HAP-1 (cell line): ENCODE measurements around the gene NFKB2.
A peak's percentile ranks its signal among the peaks of the same experiment; 100 is the strongest.

Source experiments
- DNase-seq, 2 experiments: peaks; one replicate each; pipeline ENCODE4 v3.0.0-alpha.2; 2016 to 2020; ENCODE audit warnings: low spot score in 2 of 2
- H3K27me3 ChIP-seq: fragments of 250-450 bp; sonication (Bioruptor Pico); 2 replicates; pipeline ENCODE4 v1.5.1; 2020; ENCODE audit warnings: low read depth, mild to moderate bottlenecking, moderate library complexity
- H3K36me3 ChIP-seq: fragments of 250-450 bp; sonication (Bioruptor Pico); replicated peaks from 2 replicates; pipeline ENCODE4 v1.5.1; 2020; ENCODE audit warnings: mild to moderate bottlenecking
- H3K4me1 ChIP-seq: fragments of 250-450 bp; sonication (Bioruptor Pico); 2 replicates; pipeline ENCODE4 v1.5.1; 2020; ENCODE audit warnings: mild to moderate bottlenecking
- H3K4me3 ChIP-seq: fragments of 250-450 bp; sonication (Bioruptor Pico); 2 replicates; pipeline ENCODE4 v1.5.1; 2020; ENCODE audit warnings: mild to moderate bottlenecking, moderate library complexity
- H3K9me3 ChIP-seq: fragments of 250-450 bp; sonication (Bioruptor Pico); 2 replicates; pipeline ENCODE4 v1.5.1; 2020; ENCODE audit warnings: mild to moderate bottlenecking, moderate library complexity
- in situ Hi-C: fragments of 300-500 bp; cut with MboI; formaldehyde crosslinking; loops from 3 replicates; pipeline ENCODE4 v1.14.3; 2020; ENCODE audit warnings: low sequenced_read_pairs, inconsistent platforms, mixed read lengths

Gene NFKB2

GRCh38 chr10:102395400-102396316, at the start of gene NFKB2:
TSS of gene NFKB2 (plus strand) at chr10:102395705. CDS start at chr10:102395960, 255 bp downstream.
- no peaks in the 10 kb centered on the region for H3K27me3 ChIP-seq
- in situ Hi-C loops, result no loop called here
- DNase-seq, result peak; percentile 81 to 92
- H3K9me3 ChIP-seq, result no peaks in the 10 kb centered on the region
- peaks cover 27% of the 10 kb centered on the region for H3K4me1 ChIP-seq
- H3K36me3 ChIP-seq, result peaks cover 32% of the 10 kb centered on the region; the same call in 1 of the 2 replicates
- H3K4me3 ChIP-seq, result peak within 1 kb of the TSS; percentile 86

GRCh38 chr10:102347236-102347828, 48.2 kb upstream of the NFKB2 start:
- peaks cover 22% of the 10 kb centered on the region for H3K36me3 ChIP-seq
- no peak overlapping the region for H3K4me3 ChIP-seq
- peak; percentile 30 to 59 for DNase-seq
- no peaks in the 10 kb centered on the region for H3K27me3 ChIP-seq
- in situ Hi-C loops, result no loop called here
- peaks cover 11% of the 10 kb centered on the region for H3K4me1 ChIP-seq
- H3K9me3 ChIP-seq, result no peaks in the 10 kb centered on the region

GRCh38 chr10:102352066-102352715, 43.3 kb upstream of the NFKB2 start:
- in situ Hi-C loops, result loop anchor here (5.0 to 10.0 kb wide), 2 partner anchors 125 to 187 kb away; partner anchors contain the start of gene ELOVL3
- Histone ChIP-seq H3K4me1 (no peaks in the 10 kb centered on the region), H3K9me3 (no peaks in the 10 kb centered on the region), H3K36me3 (peaks cover 48% of the 10 kb centered on the region), H3K27me3 (no peaks in the 10 kb centered on the region), H3K4me3 (no peak overlapping the region)
- peak; percentile 15 to 84 for DNase-seq

- H3K9me3 ChIP-seq, result no peaks in the 10 kb centered on the region
- peaks cover 62% of the 10 kb centered on the region for H3K36me3 ChIP-seq
- in situ Hi-C loops, result loop anchor here (5.0 to 10.0 kb wide), 2 partner anchors 127 to 190 kb away; partner anchors contain the start of gene ELOVL3
- DNase-seq, result no peak
- H3K4me3 ChIP-seq, result no peak overlapping the region
- no peaks in the 10 kb centered on the region for H3K27me3 ChIP-seq
- no peaks in the 10 kb centered on the region for H3K4me1 ChIP-seq
These were observed 41.1 kb upstream of the NFKB2 start for GRCh38 chr10:102354451-102354850.

GRCh38 chr10:102358712-102359382, 36.7 kb upstream of the NFKB2 start:
- no peaks in the 10 kb centered on the region for H3K4me1 ChIP-seq
- H3K27me3 ChIP-seq, result no peaks in the 10 kb centered on the region
- no peak for DNase-seq
- in situ Hi-C loops, result loop anchor here (10.0 kb wide), 1 partner anchor 194 kb away; no protein-coding TSS in a partner anchor
- no peak overlapping the region for H3K4me3 ChIP-seq
- peaks cover 65% of the 10 kb centered on the region for H3K36me3 ChIP-seq
- no peaks in the 10 kb centered on the region for H3K9me3 ChIP-seq

- in situ Hi-C loops, result no loop called here
These were observed 28.1 kb upstream of the NFKB2 start for GRCh38 chr10:102367441-102367840.

GRCh38 chr10:102368077-102368476, 27.4 kb upstream of the NFKB2 start:
- Histone ChIP-seq H3K4me3 (no peak overlapping the region), H3K27me3 (no peaks in the 10 kb centered on the region), H3K9me3 (no peaks in the 10 kb centered on the region), H3K36me3 (peaks cover 82% of the 10 kb centered on the region), H3K4me1 (no peaks in the 10 kb centered on the region)
- in situ Hi-C loops, result no loop called here
- DNase-seq, result no peak

More at GRCh38 chr10:102367441-102367840, 28.1 kb upstream of the NFKB2 start:
- Histone ChIP-seq H3K9me3 (no peaks in the 10 kb centered on the region), H3K27me3 (no peaks in the 10 kb centered on the region), H3K4me3 (no peak overlapping the region), H3K36me3 (peaks cover 82% of the 10 kb centered on the region), H3K4me1 (no peaks in the 10 kb centered on the region)
- no peak for DNase-seq

GRCh38 chr10:102371295-102371694, 24.2 kb upstream of the NFKB2 start:
- in situ Hi-C loops, result no loop called here
- no peak overlapping the region for H3K4me3 ChIP-seq
- no peaks in the 10 kb centered on the region for H3K27me3 ChIP-seq
- H3K4me1 ChIP-seq, result no peaks in the 10 kb centered on the region
- no peak for DNase-seq
- peaks cover 77% of the 10 kb centered on the region for H3K36me3 ChIP-seq
- H3K9me3 ChIP-seq, result no peaks in the 10 kb centered on the region

GRCh38 chr10:102375250-102375649, 20.3 kb upstream of the NFKB2 start:
- H3K36me3 ChIP-seq, result peaks cover 66% of the 10 kb centered on the region
- no peaks in the 10 kb centered on the region for H3K27me3 ChIP-seq
- no peaks in the 10 kb centered on the region for H3K4me1 ChIP-seq
- in situ Hi-C loops, result no loop called here
- DNase-seq, result peak in 1 of 2 experiments; percentile 20
- no peaks in the 10 kb centered on the region for H3K9me3 ChIP-seq
- no peak overlapping the region for H3K4me3 ChIP-seq

GRCh38 chr10:102375867-102376266, 19.6 kb upstream of the NFKB2 start:
- H3K4me1 ChIP-seq, result no peaks in the 10 kb centered on the region
- DNase-seq, result no peak
- H3K36me3 ChIP-seq, result peaks cover 65% of the 10 kb centered on the region
- in situ Hi-C loops, result no loop called here
- no peaks in the 10 kb centered on the region for H3K27me3 ChIP-seq
- H3K4me3 ChIP-seq, result no peak overlapping the region
- H3K9me3 ChIP-seq, result no peaks in the 10 kb centered on the region

GRCh38 chr10:102376901-102377300, 18.6 kb upstream of the NFKB2 start:
- DNase-seq, result no peak
- in situ Hi-C loops, result no loop called here
- Histone ChIP-seq H3K4me3 (no peak overlapping the region), H3K9me3 (no peaks in the 10 kb centered on the region), H3K36me3 (peaks cover 63% of the 10 kb centered on the region), H3K4me1 (no peaks in the 10 kb centered on the region), H3K27me3 (no peaks in the 10 kb centered on the region)

- no peaks in the 10 kb centered on the region for H3K4me1 ChIP-seq
- in situ Hi-C loops, result no loop called here
- H3K9me3 ChIP-seq, result no peaks in the 10 kb centered on the region
- peaks cover 50% of the 10 kb centered on the region for H3K36me3 ChIP-seq
- no peak for DNase-seq
- H3K27me3 ChIP-seq, result no peaks in the 10 kb centered on the region
- no peak overlapping the region for H3K4me3 ChIP-seq
These were observed 16.1 kb upstream of the NFKB2 start for GRCh38 chr10:102379383-102379782.

GRCh38 chr10:102381983-102382382, 13.5 kb upstream of the NFKB2 start:
- no peaks in the 10 kb centered on the region for H3K9me3 ChIP-seq
- no peaks in the 10 kb centered on the region for H3K27me3 ChIP-seq
- H3K4me3 ChIP-seq, result no peak overlapping the region
- in situ Hi-C loops, result no loop called here
- no peak for DNase-seq
- H3K4me1 ChIP-seq, result no peaks in the 10 kb centered on the region
- H3K36me3 ChIP-seq, result peaks cover 33% of the 10 kb centered on the region
